Measurements from ENCODE around the gene MARK3.

MARK3 gene

GRCh38 chr14:103527408-103528145 is 142.4 kb downstream of the MARK3 start:
- peak; percentile 46 for DNase-seq
- in situ Hi-C loops (cut with HindIII; ENCODE audit: low pct_ligation_motif_present, low pct_unique_long_range_greater_than_20kb, low sequenced_read_pairs), result no loop called here

GRCh38 chr14:103528146-103528586 is 143.0 kb downstream of the MARK3 start:
- in situ Hi-C loops (cut with HindIII; ENCODE audit: low pct_ligation_motif_present, low pct_unique_long_range_greater_than_20kb, low sequenced_read_pairs), result no loop called here
- DNase-seq, result peak; percentile 35

- peak; percentile 87 for DNase-seq
- in situ Hi-C loops (cut with HindIII; ENCODE audit: low pct_ligation_motif_present, low pct_unique_long_range_greater_than_20kb, low sequenced_read_pairs), result no loop called here
Observed at GRCh38 chr14:103528587-103529382, 143.6 kb downstream of the MARK3 start, which contains the start of gene TRMT61A. TRMT61A (plus strand) TSS chr14:103529196; CDS start chr14:103529979, 783 bp downstream.

- no peak for DNase-seq
- in situ Hi-C loops (cut with HindIII; ENCODE audit: low pct_ligation_motif_present, low pct_unique_long_range_greater_than_20kb, low sequenced_read_pairs), result no loop called here
Observed at GRCh38 chr14:103529383-103530365, 144.5 kb downstream of the MARK3 start.

DNA sequence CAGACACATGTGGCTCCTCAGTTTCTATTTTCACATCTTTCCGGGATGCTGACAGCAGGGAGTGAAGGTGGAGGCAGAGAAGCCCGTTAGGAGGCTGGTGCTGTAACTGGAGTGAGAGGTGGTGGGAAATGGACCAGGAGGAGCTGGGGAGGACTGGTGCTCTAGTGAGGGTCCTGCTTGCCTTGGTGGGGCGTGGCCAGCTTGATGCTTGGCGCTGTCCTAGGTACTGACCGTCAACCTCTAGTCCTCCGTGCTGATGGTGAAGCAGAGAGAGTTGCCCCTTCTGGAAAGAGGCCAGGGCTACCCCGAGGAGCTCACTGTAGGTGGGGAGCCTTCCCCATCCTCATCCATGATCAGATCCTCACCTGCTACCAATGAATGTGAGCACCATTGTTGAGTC is 145.2 kb downstream of the MARK3 start:
- in situ Hi-C loops (cut with HindIII; ENCODE audit: low pct_ligation_motif_present, low pct_unique_long_range_greater_than_20kb, low sequenced_read_pairs), result no loop called here
- DNase-seq, result no peak

DNA sequence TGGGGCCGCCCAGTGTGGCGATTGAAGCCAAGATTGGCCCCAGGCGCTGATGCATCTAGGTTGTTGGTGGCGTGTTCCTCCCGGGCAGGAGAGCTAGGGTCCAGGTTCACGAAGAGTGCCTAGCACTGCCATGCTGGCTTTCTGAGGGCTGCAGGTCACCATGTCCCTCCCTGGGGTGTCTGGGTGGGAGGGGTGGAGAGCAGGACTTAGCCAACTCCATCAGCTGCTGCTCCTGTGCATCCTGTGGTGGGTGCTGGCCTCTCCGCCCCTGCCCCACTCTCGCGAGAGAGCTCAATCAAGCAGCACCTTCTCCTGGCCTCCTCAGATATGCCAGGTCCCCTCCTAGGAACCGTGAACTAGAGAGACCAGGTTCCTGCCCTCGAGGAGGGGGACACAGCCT is 145.6 kb downstream of the MARK3 start:
- no peak for DNase-seq
- in situ Hi-C loops (cut with HindIII; ENCODE audit: low pct_ligation_motif_present, low pct_unique_long_range_greater_than_20kb, low sequenced_read_pairs), result no loop called here

DNA sequence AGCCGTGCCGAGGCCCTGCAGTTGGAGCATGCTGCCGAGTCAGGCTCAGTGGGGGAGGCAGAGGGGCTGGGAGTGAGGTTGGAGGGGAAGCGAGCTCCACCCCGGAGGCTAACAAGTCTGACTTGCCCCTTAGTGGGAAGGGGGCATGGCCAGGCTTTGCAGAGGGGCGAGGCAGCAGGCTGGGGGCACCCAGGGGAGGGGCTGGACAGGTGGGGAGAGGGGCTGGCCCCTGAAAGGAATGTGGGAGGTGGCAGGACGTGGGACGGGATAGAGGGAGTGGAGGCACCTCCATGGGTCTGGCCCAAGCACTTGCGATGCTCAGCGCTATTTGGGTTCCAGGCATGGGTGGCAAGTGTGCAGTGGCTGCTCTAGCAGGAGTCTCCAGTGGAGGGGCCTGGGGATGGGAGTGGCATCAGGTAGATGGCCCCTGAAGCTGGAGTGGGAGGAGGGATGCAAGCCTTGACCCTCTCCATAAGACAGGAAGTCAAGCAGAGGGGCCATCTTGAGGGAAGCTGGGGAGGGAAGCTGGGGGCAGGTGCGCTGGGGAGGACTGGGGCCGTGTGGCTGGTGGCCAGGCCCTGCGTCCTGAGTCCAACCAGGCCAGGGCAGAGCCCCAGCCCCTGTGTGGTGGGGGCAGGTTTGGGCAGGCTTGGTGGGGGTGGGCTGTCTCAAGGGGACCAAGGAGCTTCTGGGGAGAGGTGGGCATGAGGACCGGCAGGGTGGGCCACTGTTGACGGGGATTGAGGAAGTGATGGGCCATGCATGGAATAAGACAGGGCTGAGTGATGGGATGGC is 146.4 kb downstream of the MARK3 start:
- in situ Hi-C loops (cut with HindIII; ENCODE audit: low pct_ligation_motif_present, low pct_unique_long_range_greater_than_20kb, low sequenced_read_pairs), result no loop called here
- DNase-seq, result no peak

DNA sequence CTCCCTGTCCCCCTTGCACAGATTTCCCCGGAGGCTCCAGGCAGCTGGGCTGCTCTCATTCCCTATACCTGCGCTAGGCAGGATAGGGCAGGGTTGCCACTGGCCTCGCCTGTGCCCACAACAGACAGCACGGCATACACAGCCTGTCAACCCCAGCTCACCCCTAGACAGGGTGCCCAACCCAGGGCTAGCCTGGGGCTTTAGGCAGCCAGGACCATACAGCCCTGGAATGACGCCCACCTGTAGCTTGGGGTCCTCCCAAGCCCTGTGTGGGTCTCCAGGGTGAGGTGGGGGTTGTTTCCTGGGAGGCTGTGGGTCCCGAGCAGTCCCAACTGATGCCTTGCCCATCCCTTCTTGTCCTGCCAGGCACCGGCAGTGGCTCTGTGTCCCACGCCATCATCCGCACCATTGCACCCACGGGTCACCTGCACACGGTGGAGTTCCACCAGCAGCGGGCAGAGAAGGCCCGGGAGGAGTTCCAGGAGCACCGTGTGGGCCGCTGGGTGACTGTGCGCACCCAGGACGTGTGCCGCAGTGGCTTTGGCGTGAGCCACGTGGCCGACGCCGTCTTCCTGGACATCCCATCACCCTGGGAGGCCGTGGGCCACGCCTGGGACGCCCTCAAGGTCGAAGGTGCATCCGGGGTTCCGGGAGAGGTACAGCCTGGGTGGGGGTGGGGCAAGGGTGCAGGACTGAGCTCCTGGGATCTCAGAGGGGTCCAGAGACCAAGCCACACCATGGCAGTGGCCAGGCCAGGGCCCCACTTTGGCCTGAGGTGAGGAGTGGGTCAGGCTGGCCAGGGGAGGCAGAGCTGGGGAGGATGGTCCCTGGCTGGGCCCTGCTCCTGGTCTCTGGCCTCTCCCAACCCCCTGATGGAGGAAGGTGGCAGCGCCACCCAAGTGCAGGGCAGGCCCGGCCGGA is 147.3 kb downstream of the MARK3 start:
- no peak for DNase-seq

GRCh38 chr14:103533137-103533998 is 148.2 kb downstream of the MARK3 start:
- in situ Hi-C loops (cut with HindIII; ENCODE audit: low pct_ligation_motif_present, low pct_unique_long_range_greater_than_20kb, low sequenced_read_pairs), result no loop called here
- no peak for DNase-seq

More for the DNA sequence above, 147.3 kb downstream of the MARK3 start:
- in situ Hi-C loops (cut with HindIII; ENCODE audit: low pct_ligation_motif_present, low pct_unique_long_range_greater_than_20kb, low sequenced_read_pairs), result no loop called here

DNA sequence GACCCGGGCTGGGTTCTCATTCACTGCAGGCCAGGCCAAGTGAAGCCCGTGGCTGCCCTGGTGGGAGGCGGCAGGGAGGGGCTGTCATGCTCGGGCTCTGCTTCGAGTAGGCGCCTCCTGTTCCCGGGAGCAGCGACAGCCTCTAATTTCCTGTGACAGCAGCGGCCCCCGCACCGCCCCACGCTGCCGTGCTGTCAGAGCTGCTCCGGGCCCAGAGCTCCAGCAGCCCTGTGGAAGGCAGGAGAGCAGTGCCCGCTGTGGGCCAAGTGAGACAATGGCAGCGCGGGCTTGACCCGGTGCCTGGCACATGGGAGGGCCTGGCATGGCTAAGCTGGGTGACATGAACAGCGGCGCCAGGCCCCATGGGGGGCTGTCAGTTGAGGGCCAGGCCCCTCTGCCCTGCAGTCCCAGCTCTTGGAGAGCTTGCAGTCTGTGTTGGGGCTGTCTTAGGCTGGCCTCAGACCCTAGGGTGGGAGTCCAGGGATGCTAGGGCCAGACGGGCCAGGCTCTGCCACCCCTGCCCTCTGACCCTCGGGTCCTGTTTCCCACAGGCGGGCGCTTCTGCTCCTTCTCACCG is 148.9 kb downstream of the MARK3 start:
- no peak for DNase-seq
- in situ Hi-C loops (cut with HindIII; ENCODE audit: low pct_ligation_motif_present, low pct_unique_long_range_greater_than_20kb, low sequenced_read_pairs), result no loop called here

DNA sequence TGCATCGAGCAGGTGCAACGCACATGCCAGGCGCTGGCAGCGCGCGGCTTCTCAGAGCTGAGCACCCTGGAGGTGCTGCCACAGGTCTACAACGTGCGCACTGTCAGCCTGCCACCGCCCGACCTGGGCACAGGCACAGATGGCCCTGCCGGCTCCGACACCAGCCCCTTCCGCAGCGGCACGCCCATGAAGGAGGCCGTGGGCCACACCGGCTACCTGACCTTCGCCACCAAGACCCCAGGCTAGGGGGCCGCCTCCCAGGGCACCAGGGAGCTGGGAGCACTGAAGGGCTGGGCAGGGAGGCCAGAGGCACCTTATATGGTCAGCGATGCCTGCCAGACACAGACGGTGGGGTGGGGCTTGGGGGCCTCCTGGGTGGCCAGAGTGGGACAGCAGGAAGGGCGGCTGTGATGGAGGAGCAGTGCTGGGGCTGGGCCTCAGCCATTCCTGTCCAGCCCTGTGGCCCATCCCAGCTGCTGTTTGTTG is 149.4 kb downstream of the MARK3 start:
- in situ Hi-C loops (cut with HindIII; ENCODE audit: low pct_ligation_motif_present, low pct_unique_long_range_greater_than_20kb, low sequenced_read_pairs), result no loop called here
- DNase-seq, result no peak

DNA sequence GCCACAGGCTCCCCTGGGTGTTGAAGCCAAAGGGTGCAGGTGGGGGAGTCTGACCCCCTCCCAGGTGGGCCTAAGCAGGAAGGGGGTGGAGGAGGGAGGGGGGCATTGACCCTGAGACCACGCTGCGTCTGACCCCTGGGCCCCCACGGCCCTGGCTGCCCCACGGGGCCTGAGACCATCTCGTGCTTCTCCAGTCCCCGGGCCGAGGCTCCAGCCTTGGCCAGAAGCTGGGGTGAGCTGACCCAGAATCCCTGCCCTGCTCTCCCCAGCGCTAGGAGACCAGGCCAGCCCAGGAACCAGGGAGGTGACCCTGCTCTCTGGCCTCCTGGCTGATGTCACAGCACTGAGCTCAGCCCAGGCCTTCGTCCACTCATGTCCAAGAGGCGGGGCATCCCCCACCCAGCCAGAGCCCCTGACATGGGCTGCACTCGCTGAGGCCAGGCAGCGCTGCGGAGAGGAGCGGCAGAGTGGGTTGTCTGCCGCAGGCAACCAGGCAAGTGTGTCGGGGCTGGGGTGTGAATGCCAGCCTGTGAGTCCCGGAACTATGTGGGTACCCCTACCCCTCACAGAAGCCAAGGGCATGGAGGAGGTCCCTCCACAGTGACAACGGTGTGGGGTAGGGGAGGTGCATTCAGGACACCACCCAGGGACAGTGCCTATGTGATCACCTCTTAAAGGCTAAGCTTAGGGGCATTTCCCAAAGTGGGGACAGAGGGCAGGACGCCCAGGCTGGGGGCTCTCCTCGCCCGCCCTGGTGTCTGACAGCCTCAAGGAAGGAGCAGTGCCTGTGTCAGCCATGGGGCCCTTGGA is 150.1 kb downstream of the MARK3 start:
- in situ Hi-C loops (cut with HindIII; ENCODE audit: low pct_ligation_motif_present, low pct_unique_long_range_greater_than_20kb, low sequenced_read_pairs), result no loop called here
- no peak for DNase-seq

- DNase-seq, result no peak
- in situ Hi-C loops (cut with HindIII; ENCODE audit: low pct_ligation_motif_present, low pct_unique_long_range_greater_than_20kb, low sequenced_read_pairs), result no loop called here
Observed at GRCh38 chr14:103535891-103536565, 150.8 kb downstream of the MARK3 start.

GRCh38 chr14:103536693-103537092 is 151.5 kb downstream of the MARK3 start:
- in situ Hi-C loops (cut with HindIII; ENCODE audit: low pct_ligation_motif_present, low pct_unique_long_range_greater_than_20kb, low sequenced_read_pairs), result no loop called here
- DNase-seq, result no peak

Data from ACHN (cell line).